GM12878 (cell line): ENCODE data around the gene SYNPO.

Source experiments
- ATF2 ChIP-seq: IDR thresholded peaks from 2 replicates; pipeline ENCODE4 v1.6.1; 2012; ENCODE audit warnings: low read length, inconsistent platforms
- BCLAF1 ChIP-seq: fragments of 450-650 bp; IDR thresholded peaks from 2 replicates; pipeline ENCODE4 v1.6.1; 2017; ENCODE audit warnings: antibody characterized with exemption, mild to moderate bottlenecking, moderate library complexity
- BHLHE40 ChIP-seq, 2 experiments: fragments of 450-650 bp in 1 of 2; IDR thresholded peaks; 2 replicates each; pipeline ENCODE4 v1.6.1; 2011 to 2017; ENCODE audit warnings: low read depth in 2 of 2, borderline replicate concordance in 1 of 2, improper control_type of control experiment in 1 of 2, low read length in 1 of 2, mild to moderate bottlenecking in 1 of 2
- GABPA ChIP-seq: IDR thresholded peaks from 2 replicates; pipeline ENCODE4 v1.6.1; 2014; ENCODE audit warnings: antibody characterized with exemption, low read depth, mild to moderate bottlenecking, inconsistent platforms
- POLR2AphosphoS2 ChIP-seq: IDR thresholded peaks from 2 replicates; pipeline ENCODE4 v1.6.1; 2011; ENCODE audit warnings: low read depth, mild to moderate bottlenecking, low read length, improper control_type of control experiment, moderate library complexity
- POLR2AphosphoS5 ChIP-seq: IDR thresholded peaks from 2 replicates; pipeline ENCODE4 v1.6.1; 2011; ENCODE audit warnings: mild to moderate bottlenecking, low read length, inconsistent platforms
- SUZ12 ChIP-seq: fragments of 200-600 bp; sonication (generic); IDR thresholded peaks from one replicate; pipeline ENCODE4 v1.6.1; 2018; ENCODE audit warnings: antibody characterized with exemption, mild to moderate bottlenecking; ENCODE audit not compliant: unreplicated experiment
- TBL1XR1 ChIP-seq: IDR thresholded peaks from 2 replicates; pipeline ENCODE4 v1.6.1; 2012; ENCODE audit warnings: low read depth, low read length, improper control_type of control experiment

- no peak for TF ChIP-seq POLR2AphosphoS5
- TF ChIP-seq ATF2 = no peak
- no peak for TF ChIP-seq POLR2AphosphoS2
- no peak for TF ChIP-seq BCLAF1
- TF ChIP-seq SUZ12 = no peak
- TF ChIP-seq BHLHE40 (IDR thresholded peaks at IDR 0.05; ENCODE audit: borderline replicate concordance in 1 of 2, low read depth in 2 of 2, low read length in 1 of 2) = no peak
- no peak for TF ChIP-seq TBL1XR1
- no peak for TF ChIP-seq GABPA
These were observed 33.9 kb downstream of the SYNPO start for GRCh38 chr5:150674341-150674821.
